Esophagus (tissue), 2 donors: ENCODE data around the gene ZNF77. TPM values are rescaled to one million over a fixed set of nuclear protein-coding genes. Genes with fewer than 3 reads are reported as not detected.

Source experiments
- polyA plus RNA-seq, 2 donors: library from polyadenylated mRNA; stranded (reverse); fragments of 200-250 nt; gene quantifications; one replicate each; pipeline ENCODE4 v1.2.3, GENCODE V29; 2013
- donor health status: healthy with polysubstance abuse.
- donor health status: Bipolar disorder and iron deficiency.

ZNF77 gene
- polyA plus RNA-seq, 2 donors: 2.6 TPM

Other genes starting within 250 kb of the ZNF77 start
- gene GNG7, start 242.3 kb downstream of the ZNF77 start, polyA plus RNA-seq: 1 to 10 TPM; 1.2 to 2.4 TPM
- gene DIRAS1, start 223.6 kb downstream of the ZNF77 start, polyA plus RNA-seq: 1 to 10 TPM; 1.2 to 1.9 TPM
- 10 to 100 TPM; 13.0 to 19.8 TPM for gene SLC39A3, start 205.0 kb downstream of the ZNF77 start, polyA plus RNA-seq
- gene SGTA, start 161.7 kb downstream of the ZNF77 start, polyA plus RNA-seq: 10 to 100 TPM; 42.5 to 56.1 TPM
- gene THOP1, start 159.5 kb downstream of the ZNF77 start, polyA plus RNA-seq: 10 to 100 TPM; 56.5 to 77.4 TPM
- 1 to 10 TPM; 1.5 to 4.9 TPM for gene ZNF554, start 125.1 kb downstream of the ZNF77 start, polyA plus RNA-seq
- gene ZNF555, start 103.5 kb downstream of the ZNF77 start, polyA plus RNA-seq: 1 to 10 TPM; 1.2 to 2.4 TPM
- under 1 TPM; 0.49 to 0.78 TPM for gene ZNF556, start 77.6 kb downstream of the ZNF77 start, polyA plus RNA-seq
- gene ZNF57, start 44.0 kb downstream of the ZNF77 start, polyA plus RNA-seq: 1 to 10 TPM; 6.8 to 8.1 TPM
- gene TLE6, start 32.6 kb upstream of the ZNF77 start, polyA plus RNA-seq: 1 to 10 TPM; 1.1 to 2.6 TPM
- 10 to 100 TPM; 10.1 to 16.0 TPM for gene TLE2, start 84.3 kb upstream of the ZNF77 start, polyA plus RNA-seq
- 100 to 1,000 TPM; 356 to 578 TPM for gene TLE5, start 117.5 kb upstream of the ZNF77 start, polyA plus RNA-seq
- 10 to 100 TPM; 18.5 to 20.0 TPM for gene GNA11, start 149.4 kb upstream of the ZNF77 start, polyA plus RNA-seq
- gene GNA15, start 191.1 kb upstream of the ZNF77 start, polyA plus RNA-seq: 100 to 1,000 TPM; 118 to 135 TPM
- 1 to 10 TPM; 1.5 to 2.4 TPM for gene S1PR4, start 233.8 kb upstream of the ZNF77 start, polyA plus RNA-seq
- gene NCLN, start 241.0 kb upstream of the ZNF77 start, polyA plus RNA-seq: 10 to 100 TPM; 23.9 to 24.9 TPM